GM19043 (cell line): Measurements from ENCODE around the gene BBS1.

ENCODE experiments used
- ATAC-seq: cut with Tn5 transposase; IDR thresholded peaks from one replicate; pipeline ENCODE4 v1.9.1; 2021; ENCODE audit warnings: low read depth; ENCODE audit not compliant: unreplicated experiment

BBS1 gene

GRCh38 chr11:66476841-66477251, 33.6 kb upstream of the BBS1 start:
- no peak for ATAC-seq

DNA sequence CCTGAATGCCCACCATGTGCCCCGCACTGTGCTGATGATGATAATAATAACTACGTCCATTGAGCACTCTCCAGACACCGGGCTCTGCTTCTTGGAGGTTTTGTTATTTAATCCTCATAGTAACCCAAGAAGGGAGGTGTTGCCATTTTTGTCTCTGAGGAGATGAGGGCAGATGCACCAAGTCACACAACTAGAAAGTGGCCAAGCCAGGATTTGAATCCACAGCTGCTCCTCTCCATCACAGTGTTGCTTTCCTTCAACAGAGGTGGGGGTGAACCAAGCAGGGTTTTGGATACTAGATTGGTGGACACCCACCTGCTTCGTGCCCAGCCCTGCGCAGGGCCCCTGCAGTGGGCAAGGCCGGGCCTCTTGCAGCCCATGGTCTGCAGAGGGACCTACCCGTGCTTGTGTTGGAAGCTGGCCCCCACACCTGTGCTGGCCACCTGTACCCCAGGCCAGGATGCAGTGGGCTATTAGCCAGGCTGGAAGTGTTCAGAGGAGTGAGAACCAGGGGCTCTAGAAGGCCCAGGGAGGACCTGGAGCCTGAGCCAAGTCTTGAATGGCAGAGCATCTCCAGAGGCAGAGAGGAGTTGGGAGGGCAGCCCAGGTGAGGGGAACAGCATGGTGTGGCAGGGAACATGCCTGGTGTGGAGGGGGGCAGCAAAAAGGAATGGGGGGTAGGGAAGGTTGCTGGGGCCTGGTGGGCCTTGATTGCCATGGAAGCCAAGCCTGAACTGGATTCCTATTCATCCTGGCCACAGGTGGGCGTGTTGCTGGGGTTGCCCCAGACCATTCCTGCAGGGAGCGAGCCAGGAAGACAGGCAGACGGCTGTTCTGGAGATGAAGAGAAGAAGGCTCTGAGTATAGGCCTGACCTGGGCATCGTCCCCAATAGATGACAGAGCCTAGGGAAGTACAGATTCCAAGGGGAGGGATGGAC, 32.9 kb upstream of the BBS1 start:
- ATAC-seq = no peak

DNA sequence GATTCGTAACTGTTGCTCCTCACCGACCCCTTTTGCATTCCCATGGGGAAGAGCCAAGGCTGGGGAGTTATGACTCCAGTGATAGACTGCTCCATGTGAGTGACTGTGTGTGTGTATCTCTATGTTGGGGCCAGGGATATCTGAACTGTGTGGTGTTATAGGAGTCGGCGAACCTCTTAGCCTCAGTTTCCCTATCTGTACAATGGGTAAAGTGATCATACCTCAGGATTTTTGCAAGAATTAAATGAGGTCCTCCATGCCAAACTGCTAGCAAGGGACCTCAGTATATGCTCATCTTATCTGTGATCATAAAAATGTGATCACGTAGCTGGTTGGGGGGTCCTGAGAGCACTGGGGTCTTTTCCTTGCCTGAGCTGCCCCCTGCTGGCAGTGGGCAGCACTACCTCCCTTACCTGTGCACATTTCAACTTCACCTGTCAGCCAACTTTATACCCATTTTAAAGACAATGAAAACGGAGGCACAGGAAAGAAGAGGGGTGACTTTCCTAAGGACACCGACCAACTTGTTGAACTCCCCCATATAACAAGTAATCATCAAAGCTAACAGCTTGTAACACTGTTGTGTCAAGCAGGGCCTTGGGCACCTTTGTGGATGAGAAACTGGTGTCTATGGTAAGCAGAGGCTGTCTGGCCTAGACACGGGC, 31.6 kb upstream of the BBS1 start:
- ATAC-seq = no peak

- ATAC-seq = peak; percentile 5
Observed at GRCh38 chr11:66479394-66480116, 30.9 kb upstream of the BBS1 start.

DNA sequence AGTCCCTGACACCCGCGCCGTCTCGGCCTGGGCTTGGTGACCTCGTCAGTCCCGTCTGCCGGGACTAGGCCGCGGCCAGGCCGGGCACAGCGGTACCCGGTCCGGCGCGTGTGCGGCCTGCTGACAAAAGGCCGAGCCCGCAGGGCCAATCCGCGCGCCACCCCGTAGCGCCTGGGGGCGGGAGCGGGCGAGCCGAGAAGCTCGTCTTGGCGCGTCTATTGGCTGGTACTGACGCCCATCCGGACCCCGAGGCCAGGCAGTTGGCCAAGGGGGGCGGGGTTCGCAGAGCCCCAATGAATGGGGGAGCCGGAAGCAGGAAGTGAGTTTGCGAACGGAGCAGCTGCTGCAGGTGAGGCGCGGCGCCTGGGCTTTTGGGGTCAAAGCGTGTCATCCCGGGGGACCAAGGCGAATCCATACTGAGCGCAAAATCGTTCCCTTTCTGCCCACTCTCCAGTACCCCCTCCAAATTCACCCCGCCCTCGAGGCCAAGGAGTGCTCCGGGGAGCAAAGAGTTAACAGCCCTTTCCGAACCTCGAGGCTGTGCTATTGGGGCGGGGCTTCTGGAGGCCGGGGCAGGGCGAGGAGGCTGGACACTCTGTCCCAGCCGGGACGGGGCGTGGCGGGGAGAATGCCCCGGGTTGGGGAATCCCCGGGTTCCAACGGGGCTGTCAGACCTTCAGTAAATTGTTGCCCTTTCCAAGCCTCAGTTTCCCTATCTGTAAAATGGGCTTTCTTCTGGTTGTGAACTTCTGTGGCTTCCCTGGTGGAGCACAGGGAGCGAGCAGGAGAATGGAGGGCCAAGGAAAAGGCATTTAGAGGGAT, 30.1 kb upstream of the BBS1 start, which contains the start of gene DPP3:
Gene DPP3, plus strand, starts transcription at position 318 of the 822 bp plus-strand sequence. CDS start 1,767 bp downstream, outside the sequence.
- peak; percentile 82 for ATAC-seq

DNA sequence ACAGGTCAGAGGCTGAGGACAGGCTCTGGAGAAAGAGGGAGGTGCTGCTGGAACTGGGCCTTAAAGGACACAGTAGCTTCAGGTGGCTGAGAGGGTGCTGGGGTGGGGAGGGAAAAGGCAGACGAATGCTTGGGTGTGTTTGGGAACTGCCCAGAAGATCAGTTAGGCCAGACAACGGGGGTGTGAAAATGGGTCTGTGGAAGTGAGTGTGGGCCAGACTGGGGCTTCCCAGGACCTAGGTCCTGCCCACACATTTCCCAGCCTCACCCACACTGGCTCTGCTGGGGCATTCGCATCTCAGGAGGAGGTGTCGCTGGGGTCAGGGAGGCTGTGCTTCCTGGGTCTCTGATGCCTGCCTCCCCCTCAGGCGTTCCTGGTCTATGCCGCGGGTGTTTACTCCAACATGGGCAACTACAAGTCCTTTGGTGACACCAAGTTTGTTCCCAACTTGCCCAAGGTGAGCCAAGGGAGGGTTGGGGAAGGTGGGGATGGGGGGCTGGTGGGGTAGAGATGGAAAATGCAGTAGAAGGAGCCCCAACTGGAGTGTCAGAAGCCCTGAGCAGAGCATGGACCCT, 25.5 kb upstream of the BBS1 start:
- ATAC-seq = no peak

GRCh38 chr11:66488957-66489356, 21.5 kb upstream of the BBS1 start:
- no peak for ATAC-seq

DNA sequence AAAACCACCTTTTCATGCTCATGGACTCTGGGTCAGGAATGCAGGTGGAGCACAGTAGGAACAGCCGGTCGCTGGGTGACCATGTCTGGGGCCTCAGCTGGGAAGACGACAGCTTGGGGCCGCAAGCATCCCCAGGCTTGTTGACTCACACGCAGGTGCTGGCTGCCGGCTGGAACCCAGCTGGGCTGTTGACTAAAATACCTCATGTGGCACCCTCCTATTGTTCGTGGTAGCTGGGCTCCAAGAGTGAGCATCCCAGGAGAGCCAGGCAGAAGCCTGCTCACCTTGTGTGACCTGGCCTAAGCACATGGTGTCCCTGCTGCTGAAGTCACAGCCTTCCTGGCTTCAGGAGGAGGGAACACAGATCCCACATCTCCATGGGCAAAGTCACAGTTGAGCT, 20.8 kb upstream of the BBS1 start:
- ATAC-seq = no peak

DNA sequence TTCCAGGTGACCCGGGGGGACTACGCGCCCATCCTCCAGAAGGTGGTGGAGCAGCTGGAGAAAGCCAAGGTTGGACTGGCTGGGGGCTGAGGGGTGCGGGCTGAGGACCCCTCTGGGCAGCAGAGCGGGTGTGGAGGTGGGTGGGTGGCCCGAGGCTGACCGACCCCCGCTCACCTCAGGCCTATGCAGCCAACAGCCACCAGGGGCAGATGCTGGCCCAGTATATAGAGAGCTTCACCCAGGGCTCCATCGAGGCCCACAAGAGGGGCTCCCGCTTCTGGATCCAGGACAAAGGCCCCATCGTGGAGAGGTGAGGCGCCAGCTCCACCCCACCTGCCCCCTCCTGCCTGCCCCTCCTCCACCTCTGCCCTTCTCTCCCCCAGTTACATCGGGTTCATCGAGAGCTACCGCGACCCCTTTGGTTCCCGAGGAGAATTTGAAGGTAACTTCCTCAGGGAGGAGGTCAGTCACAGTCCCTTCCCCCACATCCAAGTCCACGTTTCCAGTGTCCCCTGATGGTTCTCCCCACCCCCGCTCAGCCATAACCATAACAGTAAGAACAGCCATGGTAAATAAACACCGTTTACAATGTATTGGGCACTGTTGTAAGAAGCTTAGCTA, 19.0 kb upstream of the BBS1 start:
- ATAC-seq = no peak

DNA sequence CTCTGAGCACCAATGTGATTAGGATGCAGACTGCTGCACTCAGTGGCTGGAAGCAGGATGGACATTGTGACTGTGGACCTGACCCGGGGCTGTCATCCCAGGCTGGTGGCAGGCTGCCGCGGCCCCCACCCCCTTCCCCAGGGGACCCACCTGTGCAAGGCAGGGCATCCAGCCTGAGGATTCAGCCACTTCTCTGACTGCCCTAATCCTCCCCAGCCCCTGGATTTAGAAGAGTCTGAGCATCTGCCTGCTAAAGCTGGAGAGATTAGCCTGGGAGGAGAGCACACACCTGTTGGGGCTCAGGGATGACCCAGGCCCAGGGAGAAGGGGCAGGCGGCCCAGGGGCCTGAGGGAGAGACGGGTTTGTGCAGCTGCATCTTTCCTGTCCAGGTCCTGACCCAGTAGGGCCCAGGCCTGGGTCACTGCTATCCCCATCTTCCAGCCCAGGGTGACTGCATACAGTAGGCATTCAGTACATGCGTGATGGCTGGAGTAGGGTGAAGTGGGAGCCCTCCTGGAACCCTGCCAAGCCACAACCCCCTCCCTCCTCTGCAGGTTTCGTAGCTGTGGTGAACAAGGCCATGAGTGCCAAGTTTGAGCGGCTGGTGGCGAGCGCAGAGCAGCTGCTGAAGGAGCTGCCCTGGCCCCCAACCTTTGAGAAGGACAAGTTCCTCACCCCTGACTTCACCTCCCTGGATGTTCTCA, 18.1 kb upstream of the BBS1 start:
- ATAC-seq = no peak

DNA sequence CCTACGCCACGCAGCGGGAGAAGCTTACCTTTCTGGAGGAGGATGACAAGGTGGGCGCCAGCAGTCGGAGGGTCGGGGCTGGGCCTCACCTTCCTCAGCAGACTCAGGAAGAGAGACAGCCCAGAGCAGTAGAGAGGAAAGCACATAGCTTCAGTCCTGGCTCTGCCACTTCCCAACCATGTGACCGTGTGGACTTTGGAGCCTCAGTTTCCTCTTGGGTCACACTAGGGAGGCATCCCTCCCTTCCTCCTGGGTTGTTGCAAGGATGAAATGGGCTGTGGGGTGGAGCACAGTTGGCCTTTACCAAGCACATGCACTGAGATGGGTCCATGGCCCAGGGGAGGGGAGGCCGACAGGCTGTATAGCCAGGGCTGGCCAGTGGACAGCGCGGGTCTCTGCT, 17.3 kb upstream of the BBS1 start:
- ATAC-seq = no peak

GRCh38 chr11:66494458-66494857, 16.0 kb upstream of the BBS1 start:
- ATAC-seq = no peak

DNA sequence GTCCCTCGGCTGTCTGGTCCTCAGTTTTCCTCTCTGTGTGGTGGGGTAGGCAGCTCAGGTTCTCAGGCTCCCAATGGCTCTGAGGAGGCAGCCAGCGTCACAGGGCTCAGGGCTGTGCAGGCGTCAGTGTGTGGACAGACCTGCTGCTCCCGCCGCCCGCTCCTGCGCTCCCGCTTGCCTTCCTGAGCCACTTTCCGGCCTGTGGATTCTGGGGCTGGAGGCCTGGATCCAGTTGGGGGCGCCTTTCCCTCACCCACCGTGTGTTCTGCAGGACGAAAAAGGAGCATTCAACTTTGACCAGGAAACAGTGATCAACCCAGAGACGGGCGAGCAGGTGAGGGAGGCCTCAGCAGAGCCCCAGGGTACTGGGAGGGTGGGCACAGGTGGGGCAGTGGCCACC, 15.5 kb upstream of the BBS1 start:
- ATAC-seq = no peak

- ATAC-seq = no peak
Observed at GRCh38 chr11:66495401-66495854, 15.0 kb upstream of the BBS1 start.

DNA sequence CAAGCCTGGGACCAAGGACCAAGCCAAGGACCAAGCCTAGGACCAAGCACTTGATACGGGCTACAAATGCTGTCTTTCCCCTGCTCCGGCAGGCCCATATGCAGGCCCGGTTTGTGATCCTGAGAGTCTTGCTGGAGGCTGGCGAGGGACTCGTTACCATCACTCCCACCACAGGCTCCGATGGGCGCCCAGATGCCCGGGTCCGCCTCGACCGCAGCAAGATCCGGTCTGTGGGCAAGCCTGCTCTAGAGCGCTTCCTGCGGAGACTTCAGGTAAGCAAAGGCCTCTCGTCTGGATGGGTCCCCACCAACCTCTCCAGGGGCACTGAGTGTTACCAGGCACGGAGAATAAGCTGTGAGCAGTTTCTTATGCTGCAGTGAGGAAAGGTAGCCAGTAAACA, 13.2 kb upstream of the BBS1 start:
- no peak for ATAC-seq

- ATAC-seq = no peak
Observed at GRCh38 chr11:66498506-66498905, 11.9 kb upstream of the BBS1 start.

GRCh38 chr11:66505276-66505816, 5.1 kb upstream of the BBS1 start:
- no peak for ATAC-seq

DNA sequence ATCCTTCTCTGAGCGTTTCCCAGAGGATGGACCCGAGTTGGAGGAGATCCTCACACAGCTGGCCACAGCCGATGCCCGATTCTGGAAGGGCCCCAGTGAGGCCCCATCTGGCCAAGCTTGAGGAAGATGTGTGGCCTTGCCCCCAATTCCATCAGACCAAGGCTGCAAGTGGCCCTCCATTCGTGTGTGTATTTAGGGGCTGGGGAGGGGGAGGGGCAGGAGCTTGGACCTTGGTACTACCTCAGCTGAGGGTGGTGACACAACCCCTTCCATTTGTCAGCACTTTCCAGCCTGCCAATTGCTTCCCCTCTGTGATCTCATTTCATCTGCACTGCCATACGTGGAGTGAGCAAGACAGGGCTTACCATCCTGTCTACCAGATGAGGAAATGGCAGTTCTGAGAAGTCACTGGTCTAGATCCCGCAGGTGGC, 1.3 kb upstream of the BBS1 start:
- ATAC-seq = no peak

DNA sequence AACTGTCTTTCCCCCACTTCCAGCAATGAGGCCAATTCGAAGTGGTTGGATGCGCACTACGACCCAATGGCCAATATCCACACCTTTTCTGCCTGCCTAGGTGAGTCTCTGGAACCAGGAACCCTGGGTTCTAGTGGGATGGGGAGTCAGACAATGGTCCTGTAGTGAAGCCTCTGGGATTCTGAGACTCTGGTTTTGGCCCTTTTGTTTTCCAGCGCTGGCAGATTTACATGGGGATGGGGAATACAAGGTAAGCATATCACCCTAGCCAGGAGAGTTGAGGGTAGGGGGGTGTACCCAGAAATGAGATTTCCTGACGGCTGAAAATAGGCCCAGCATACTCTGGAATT, 530 bp downstream of the BBS1 start:
- no peak for ATAC-seq
